Peyer's patch (tissue), 4 donors: ENCODE results near the gene CRAMP1.

Source experiments
- CTCF ChIP-seq, 6 experiments: fragments of 450-650 bp in 4 of 6; fragments of 200-600 bp in 2 of 6; sonication (generic) in 1 of 6; IDR thresholded peaks; one replicate each; pipeline ENCODE4 v1.5.1; 2017 to 2019; ENCODE audit warnings: antibody characterized with exemption in 6 of 6, mild to moderate bottlenecking in 3 of 6, moderate library complexity in 1 of 6
- POLR2A ChIP-seq, 2 donors: fragments of 450-650 bp; IDR thresholded peaks; one replicate each; pipeline ENCODE4 v1.5.1; 2017; ENCODE audit warnings: antibody characterized with exemption in 2 of 2, mild to moderate bottlenecking in 2 of 2, moderate library complexity in 2 of 2

GRCh38 chr16:1709356-1709755, 97.2 kb downstream of the CRAMP1 start:
- TF ChIP-seq CTCF (IDR thresholded peaks at IDR 0.05) (no peak), POLR2A (IDR thresholded peaks at IDR 0.05) (no peak)
